ENCODE results near the gene SLC39A11.

Gene SLC39A11

DNA sequence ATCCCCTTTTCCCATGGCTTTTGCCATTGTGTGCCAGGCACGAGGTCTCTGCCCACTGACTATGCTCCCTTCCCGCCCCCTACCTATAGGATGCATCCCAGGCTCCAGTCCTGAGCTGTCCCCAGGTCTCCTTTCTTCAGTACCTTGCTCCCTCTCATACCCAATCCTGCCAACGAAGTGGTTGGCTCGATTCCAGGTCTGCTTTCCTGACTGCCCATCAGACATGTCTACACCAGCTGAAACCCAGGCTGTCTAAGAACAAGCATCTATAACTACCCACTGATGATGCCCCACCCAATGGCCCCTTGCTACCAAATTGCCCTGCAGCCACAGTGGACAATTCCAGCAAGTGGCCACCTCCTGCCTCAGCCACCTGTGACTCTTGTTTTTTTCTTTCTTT lies 492.6 kb downstream of the SLC39A11 start:
- H3K4me3 ChIP-seq (replicated peaks; ENCODE audit: insufficient read depth, low read length) = no peak overlapping the region
- DNase-seq (ENCODE audit: low read depth in 1 of 2, low spot score in 1 of 2) = no peak
- no peak overlapping the region for H3K27ac ChIP-seq (replicated peaks)
- TF ChIP-seq REST (IDR thresholded peaks at IDR 0.05; ENCODE audit: insufficient replicate concordance, low read depth) (no peak), SPI1 (IDR thresholded peaks at IDR 0.05; ENCODE audit: borderline replicate concordance, low read depth) (no peak), GABPA (IDR thresholded peaks at IDR 0.05; ENCODE audit: low read depth) (no peak), POLR2AphosphoS5 (IDR thresholded peaks at IDR 0.05; ENCODE audit: low read depth) (no peak)
- TF ChIP-seq, protein P1, sequence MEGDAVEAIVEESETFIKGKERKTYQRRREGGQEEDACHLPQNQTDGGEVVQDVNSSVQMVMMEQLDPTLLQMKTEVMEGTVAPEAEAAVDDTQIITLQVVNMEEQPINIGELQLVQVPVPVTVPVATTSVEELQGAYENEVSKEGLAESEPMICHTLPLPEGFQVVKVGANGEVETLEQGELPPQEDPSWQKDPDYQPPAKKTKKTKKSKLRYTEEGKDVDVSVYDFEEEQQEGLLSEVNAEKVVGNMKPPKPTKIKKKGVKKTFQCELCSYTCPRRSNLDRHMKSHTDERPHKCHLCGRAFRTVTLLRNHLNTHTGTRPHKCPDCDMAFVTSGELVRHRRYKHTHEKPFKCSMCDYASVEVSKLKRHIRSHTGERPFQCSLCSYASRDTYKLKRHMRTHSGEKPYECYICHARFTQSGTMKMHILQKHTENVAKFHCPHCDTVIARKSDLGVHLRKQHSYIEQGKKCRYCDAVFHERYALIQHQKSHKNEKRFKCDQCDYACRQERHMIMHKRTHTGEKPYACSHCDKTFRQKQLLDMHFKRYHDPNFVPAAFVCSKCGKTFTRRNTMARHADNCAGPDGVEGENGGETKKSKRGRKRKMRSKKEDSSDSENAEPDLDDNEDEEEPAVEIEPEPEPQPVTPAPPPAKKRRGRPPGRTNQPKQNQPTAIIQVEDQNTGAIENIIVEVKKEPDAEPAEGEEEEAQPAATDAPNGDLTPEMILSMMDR (IDR thresholded peaks at IDR 0.05; ENCODE audit: insufficient read depth, low read length) = no peak
- H3K27me3 ChIP-seq (ENCODE audit: insufficient read depth, poor library complexity, severe bottlenecking) = peaks cover under 1% of the 10 kb centered on the region

DNA sequence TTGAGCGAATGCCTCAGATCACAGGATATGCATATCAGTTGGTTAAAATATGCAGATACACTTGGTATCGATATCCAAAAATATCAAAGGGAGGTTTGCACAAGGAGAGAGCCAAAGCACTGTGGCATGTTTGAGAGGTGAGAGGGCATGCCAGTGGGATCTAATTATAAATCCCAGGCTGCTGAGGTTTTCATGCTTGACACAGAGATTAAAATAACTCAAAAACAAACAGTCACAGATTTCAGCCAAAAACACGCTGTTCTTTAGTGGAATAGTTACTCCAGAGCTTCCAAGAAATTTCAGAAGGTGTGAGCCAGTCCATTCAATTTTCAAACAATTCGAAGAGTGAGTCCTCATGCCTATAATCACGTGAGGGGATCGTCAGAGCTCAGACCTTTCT lies 493.8 kb downstream of the SLC39A11 start:
- Histone ChIP-seq H3K27ac (replicated peaks) (no peak overlapping the region), H3K27me3 (ENCODE audit: insufficient read depth, poor library complexity, severe bottlenecking) (peaks cover 3% of the 10 kb centered on the region), H3K4me3 (replicated peaks; ENCODE audit: insufficient read depth, low read length) (no peak overlapping the region)
- TF ChIP-seq SPI1 (IDR thresholded peaks at IDR 0.05; ENCODE audit: borderline replicate concordance, low read depth) (no peak), REST (IDR thresholded peaks at IDR 0.05; ENCODE audit: insufficient replicate concordance, low read depth) (no peak), GABPA (IDR thresholded peaks at IDR 0.05; ENCODE audit: low read depth) (no peak), POLR2AphosphoS5 (IDR thresholded peaks at IDR 0.05; ENCODE audit: low read depth) (no peak)
- TF ChIP-seq, protein P1 (IDR thresholded peaks at IDR 0.05; ENCODE audit: insufficient read depth, low read length) = no peak
- DNase-seq (ENCODE audit: low read depth in 1 of 2, low spot score in 1 of 2) = no peak

- TF ChIP-seq REST (IDR thresholded peaks at IDR 0.05; ENCODE audit: insufficient replicate concordance, low read depth) (no peak), GABPA (IDR thresholded peaks at IDR 0.05; ENCODE audit: low read depth) (no peak), SPI1 (IDR thresholded peaks at IDR 0.05; ENCODE audit: borderline replicate concordance, low read depth) (no peak), POLR2AphosphoS5 (IDR thresholded peaks at IDR 0.05; ENCODE audit: low read depth) (no peak)
- TF ChIP-seq, protein P1 (IDR thresholded peaks at IDR 0.05; ENCODE audit: insufficient read depth, low read length) = no peak
- no peak for DNase-seq (ENCODE audit: low read depth in 1 of 2, low spot score in 1 of 2)
- H3K27me3 ChIP-seq (ENCODE audit: insufficient read depth, poor library complexity, severe bottlenecking) = peaks cover 15% of the 10 kb centered on the region
- no peak overlapping the region for H3K27ac ChIP-seq (replicated peaks)
- H3K4me3 ChIP-seq (replicated peaks; ENCODE audit: insufficient read depth, low read length) = no peak overlapping the region
Measured at GRCh38 chr17:72597354-72598087, 495.0 kb downstream of the SLC39A11 start.

Measured in HL-60 (cell line).